ENCODE results near the gene TSPAN11. TPM values are rescaled to one million over a fixed set of nuclear protein-coding genes. Genes with fewer than 3 reads are reported as not detected.

TSPAN11 gene
- total and polyA plus RNA-seq, 2 experiments from 2014 or later, result 2.1 to 6.0 TPM

- Histone ChIP-seq H3K4me3 (no peak overlapping the region), H3F3A (replicated peaks; ENCODE audit: low read depth) (no peaks in the 10 kb centered on the region), H4K20me1 (replicated peaks; ENCODE audit: insufficient read depth) (no peaks in the 10 kb centered on the region), H3K36me3 (ENCODE audit: insufficient read depth) (no peaks in the 10 kb centered on the region), H3K9me2 (ENCODE audit: insufficient read depth) (peaks cover 4% of the 10 kb centered on the region; the same call in 1 of the 2 replicates), H3K27me3 (ENCODE audit: insufficient read depth) (no peaks in the 10 kb centered on the region), H3K27ac (ENCODE audit: low read depth) (no peak overlapping the region), H3K4me2 (no peak overlapping the region), H2AFZ (no peak overlapping the region), H3K4me1 (ENCODE audit: insufficient read depth) (no peaks in the 10 kb centered on the region), H3K79me2 (replicated peaks; ENCODE audit: insufficient read depth) (no peaks in the 10 kb centered on the region)
- no peak for DNase-seq (ENCODE audit: low spot score)
- Mint-ChIP-seq H3K27ac (no peak overlapping the region), H3K4me3 (no peak overlapping the region), H3K36me3 (ENCODE audit: low read depth) (no peaks in the 10 kb centered on the region), H3K27me3 (ENCODE audit: insufficient read depth, low read depth, poor library complexity) (no peaks in the 10 kb centered on the region), H3K4me1 (peaks cover 5% of the 10 kb centered on the region; the same call in 1 of the 3 replicates), H3K9me3 (peaks cover 13% of the 10 kb centered on the region)
- no peak for ATAC-seq
- TF ChIP-seq CTCF (conservative IDR thresholded peaks at IDR 0.05; ENCODE audit: low read depth in 2 of 2) (peak; percentile 18 to 46; a peak in 2 of 4 replicates), STAT1 (IDR thresholded peaks at IDR 0.05; ENCODE audit: unreplicated experiment) (no peak)
These were observed 43.8 kb upstream of the TSPAN11 start for GRCh38 chr12:30882706-30883105.

GRCh38 chr12:30884799-30885198, 41.7 kb upstream of the TSPAN11 start:
- H3F3A ChIP-seq (replicated peaks; ENCODE audit: low read depth), result no peaks in the 10 kb centered on the region
- H3K4me1 ChIP-seq (ENCODE audit: insufficient read depth), result no peaks in the 10 kb centered on the region
- no peak overlapping the region for H3K4me2 ChIP-seq
- DNase-seq (ENCODE audit: low spot score) (no peak), ATAC-seq (no peak)
- H3K27me3 ChIP-seq (ENCODE audit: insufficient read depth), result no peaks in the 10 kb centered on the region
- H3K4me1 Mint-ChIP-seq, result peaks cover 4% of the 10 kb centered on the region; the same call in 1 of the 3 replicates
- no peaks in the 10 kb centered on the region for H3K79me2 ChIP-seq (replicated peaks; ENCODE audit: insufficient read depth)
- H2AFZ ChIP-seq, result 0 out of 2 replicates have a peak overlapping the region, but pooled peaks have one; percentile 10
- peaks cover 4% of the 10 kb centered on the region; the same call in 1 of the 2 replicates for H3K9me2 ChIP-seq (ENCODE audit: insufficient read depth)
- H3K27me3 Mint-ChIP-seq (ENCODE audit: insufficient read depth, low read depth, poor library complexity), result no peaks in the 10 kb centered on the region
- no peaks in the 10 kb centered on the region for H4K20me1 ChIP-seq (replicated peaks; ENCODE audit: insufficient read depth)
- no peak overlapping the region for H3K4me3 ChIP-seq
- H3K36me3 ChIP-seq (ENCODE audit: insufficient read depth), result no peaks in the 10 kb centered on the region
- H3K4me3 Mint-ChIP-seq, result no peak overlapping the region
- H3K9me3 Mint-ChIP-seq, result peaks cover 18% of the 10 kb centered on the region
- H3K27ac ChIP-seq (ENCODE audit: low read depth), result no peak overlapping the region
- H3K36me3 Mint-ChIP-seq (ENCODE audit: low read depth), result no peaks in the 10 kb centered on the region
- no peak overlapping the region for H3K27ac Mint-ChIP-seq
- no peak for TF ChIP-seq POLR2AphosphoS5 (IDR thresholded peaks at IDR 0.05; ENCODE audit: low read depth)
- TF ChIP-seq JUNB (IDR thresholded peaks at IDR 0.05; ENCODE audit: unreplicated experiment), result no peak
- no peak for TF ChIP-seq ZNF462 (CRISPR knock-in tag; IDR thresholded peaks at IDR 0.05)
- TF ChIP-seq STAT1 (IDR thresholded peaks at IDR 0.05; ENCODE audit: unreplicated experiment), result no peak
- TF ChIP-seq EZH2phosphoT487 (IDR thresholded peaks at IDR 0.05; ENCODE audit: unreplicated experiment), result no peak
- no peak for TF ChIP-seq ZNF114 (CRISPR knock-in tag; IDR thresholded peaks at IDR 0.05)
- TF ChIP-seq CTCF (conservative IDR thresholded peaks at IDR 0.05; ENCODE audit: low read depth in 2 of 2), result no peak
- TF ChIP-seq EZH2 (IDR thresholded peaks at IDR 0.05; ENCODE audit: low read depth, unreplicated experiment), result no peak
- no peak for TF ChIP-seq ZNF331 (CRISPR knock-in tag; IDR thresholded peaks at IDR 0.05; ENCODE audit: low read depth)

Measured in GM23338 (cell line).